ENCODE measurements around the gene AHCTF1. TPM values are rescaled to one million over a fixed set of nuclear protein-coding genes. Genes with fewer than 3 reads are reported as not detected.
"Not testable (repeated sequence)": the region's sequence is repeated elsewhere in the genome, so short reads cannot be mapped to it uniquely, and the experiment has no call there.

The AHCTF1 gene
- total RNA-seq, 1 donor from 2014 or later, result 25.2 TPM

GRCh38 chr1:246901874-246902273, 29.9 kb downstream of the AHCTF1 start:
- DNase-seq, result no peak
- H3K27ac Mint-ChIP-seq (ENCODE audit: unreplicated experiment), result no peak overlapping the region
- no peaks in the 10 kb centered on the region for H3K9me3 Mint-ChIP-seq (ENCODE audit: unreplicated experiment)
- no peaks in the 10 kb centered on the region for H3K36me3 Mint-ChIP-seq (ENCODE audit: unreplicated experiment)
- H3K27me3 Mint-ChIP-seq (ENCODE audit: unreplicated experiment), result no peaks in the 10 kb centered on the region
- TF ChIP-seq CTCF (IDR thresholded peaks at IDR 0.05; ENCODE audit: partially characterized antibody, unreplicated experiment), result no peak
- H3K4me3 Mint-ChIP-seq (ENCODE audit: unreplicated experiment), result no peak overlapping the region
- H3K4me1 Mint-ChIP-seq (ENCODE audit: low read depth, unreplicated experiment), result no peaks in the 10 kb centered on the region

DNA sequence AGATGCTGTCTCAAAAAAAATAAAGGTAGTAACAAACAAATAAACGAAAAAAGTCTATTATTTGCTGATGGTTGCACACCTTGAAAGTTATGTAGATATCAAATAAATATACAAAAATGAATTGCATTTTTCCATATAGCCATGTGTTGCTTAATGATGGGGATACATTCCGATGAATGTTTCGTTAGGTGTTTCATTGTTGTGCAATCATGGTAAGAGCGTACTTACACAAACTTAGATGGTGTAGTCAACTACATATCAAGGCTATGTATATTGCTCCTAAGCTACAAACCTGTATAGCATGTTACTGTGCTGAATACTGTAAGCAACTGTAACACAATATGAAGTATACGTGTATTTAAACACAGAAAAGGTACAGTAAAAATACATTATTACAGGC, 34.4 kb downstream of the AHCTF1 start:
- Mint-ChIP-seq H3K27me3 (ENCODE audit: unreplicated experiment) (no peaks in the 10 kb centered on the region), H3K4me3 (ENCODE audit: unreplicated experiment) (no peak overlapping the region), H3K27ac (ENCODE audit: unreplicated experiment) (no peak overlapping the region), H3K4me1 (ENCODE audit: low read depth, unreplicated experiment) (no peaks in the 10 kb centered on the region), H3K9me3 (ENCODE audit: unreplicated experiment) (no peaks in the 10 kb centered on the region), H3K36me3 (ENCODE audit: unreplicated experiment) (no peaks in the 10 kb centered on the region)
- no peak for TF ChIP-seq CTCF (IDR thresholded peaks at IDR 0.05; ENCODE audit: partially characterized antibody, unreplicated experiment)
- DNase-seq, result no peak

DNA sequence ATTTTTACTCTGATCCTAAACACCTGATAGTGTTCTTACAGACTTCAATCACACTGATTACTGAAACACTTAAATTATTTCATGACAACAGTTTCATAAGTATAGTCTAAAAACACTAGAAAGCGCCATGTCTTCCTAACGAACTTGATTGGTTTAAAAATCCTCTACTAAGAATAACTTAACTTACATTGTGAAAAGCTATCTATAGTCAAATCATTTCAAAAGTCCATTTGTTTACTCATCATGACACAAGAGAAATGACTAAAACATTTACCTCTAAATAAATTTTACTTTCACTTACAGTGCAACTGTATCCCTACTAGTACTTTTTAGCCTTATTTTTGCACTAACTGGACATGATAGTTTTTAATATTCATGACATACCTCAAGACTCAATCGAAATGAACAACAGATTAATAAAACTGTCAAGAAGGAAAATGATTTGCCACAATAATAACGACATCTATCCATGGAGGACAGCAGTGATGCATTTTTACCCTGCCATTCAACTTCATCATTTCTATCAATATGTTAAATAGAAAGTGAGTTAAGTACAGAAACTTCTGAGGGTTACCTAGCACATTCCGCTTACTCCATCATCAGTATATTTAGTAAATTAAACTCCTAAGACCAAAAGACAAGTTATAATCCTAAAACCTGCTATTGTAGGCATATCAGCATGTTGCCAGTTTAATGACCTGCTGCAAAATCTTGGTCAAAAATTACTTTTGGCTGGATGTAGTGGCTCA, 38.4 kb downstream of the AHCTF1 start:
- no peaks in the 10 kb centered on the region for H3K36me3 Mint-ChIP-seq (ENCODE audit: unreplicated experiment)
- DNase-seq, result no peak
- H3K4me1 Mint-ChIP-seq (ENCODE audit: low read depth, unreplicated experiment), result no peaks in the 10 kb centered on the region
- no peaks in the 10 kb centered on the region for H3K9me3 Mint-ChIP-seq (ENCODE audit: unreplicated experiment)
- no peak overlapping the region for H3K27ac Mint-ChIP-seq (ENCODE audit: unreplicated experiment)
- H3K4me3 Mint-ChIP-seq (ENCODE audit: unreplicated experiment), result no peak overlapping the region
- TF ChIP-seq CTCF (IDR thresholded peaks at IDR 0.05; ENCODE audit: partially characterized antibody, unreplicated experiment), result no peak
- no peaks in the 10 kb centered on the region for H3K27me3 Mint-ChIP-seq (ENCODE audit: unreplicated experiment)

DNA sequence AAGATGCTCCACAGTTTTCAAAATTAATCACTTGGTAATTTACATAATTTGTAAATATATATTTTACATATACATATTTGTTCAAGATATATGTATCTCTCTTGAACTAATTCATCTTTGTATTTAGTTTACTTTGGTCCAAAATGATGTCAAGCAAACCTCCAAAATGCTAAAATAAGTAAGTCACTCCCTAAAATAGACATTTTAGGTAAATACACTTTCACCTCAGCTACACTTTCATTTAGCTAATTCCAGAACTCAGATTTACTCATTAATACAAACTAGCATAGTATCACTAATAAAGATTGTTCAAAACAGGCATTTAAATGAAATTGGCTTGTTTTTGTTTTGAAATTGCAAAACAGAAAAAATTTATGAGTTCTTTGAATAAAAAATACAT, 40.6 kb downstream of the AHCTF1 start:
- Mint-ChIP-seq H3K4me3 (ENCODE audit: unreplicated experiment) (no peak overlapping the region), H3K36me3 (ENCODE audit: unreplicated experiment) (no peaks in the 10 kb centered on the region), H3K27ac (ENCODE audit: unreplicated experiment) (no peak overlapping the region), H3K4me1 (ENCODE audit: low read depth, unreplicated experiment) (no peaks in the 10 kb centered on the region), H3K9me3 (ENCODE audit: unreplicated experiment) (no peaks in the 10 kb centered on the region), H3K27me3 (ENCODE audit: unreplicated experiment) (no peaks in the 10 kb centered on the region)
- no peak for DNase-seq
- no peak for TF ChIP-seq CTCF (IDR thresholded peaks at IDR 0.05; ENCODE audit: partially characterized antibody, unreplicated experiment)

GRCh38 chr1:246888522-246888921, 43.2 kb downstream of the AHCTF1 start:
- TF ChIP-seq CTCF (IDR thresholded peaks at IDR 0.05; ENCODE audit: partially characterized antibody, unreplicated experiment), result no peak
- DNase-seq, result no peak
- no peaks in the 10 kb centered on the region for H3K9me3 Mint-ChIP-seq (ENCODE audit: unreplicated experiment)
- no peaks in the 10 kb centered on the region for H3K4me1 Mint-ChIP-seq (ENCODE audit: low read depth, unreplicated experiment)
- no peaks in the 10 kb centered on the region for H3K36me3 Mint-ChIP-seq (ENCODE audit: unreplicated experiment)
- no peaks in the 10 kb centered on the region for H3K27me3 Mint-ChIP-seq (ENCODE audit: unreplicated experiment)
- H3K4me3 Mint-ChIP-seq (ENCODE audit: unreplicated experiment), result no peak overlapping the region
- H3K27ac Mint-ChIP-seq (ENCODE audit: unreplicated experiment), result no peak overlapping the region

GRCh38 chr1:246885389-246885788, 46.4 kb downstream of the AHCTF1 start:
- not testable (repeated sequence) for H3K27me3 Mint-ChIP-seq (ENCODE audit: unreplicated experiment); H3K4me1 Mint-ChIP-seq (ENCODE audit: low read depth, unreplicated experiment); H3K4me3 Mint-ChIP-seq (ENCODE audit: unreplicated experiment); DNase-seq; H3K27ac Mint-ChIP-seq (ENCODE audit: unreplicated experiment); H3K9me3 Mint-ChIP-seq (ENCODE audit: unreplicated experiment); H3K36me3 Mint-ChIP-seq (ENCODE audit: unreplicated experiment)
